ENCODE results near the gene MTA1. TPM values are rescaled to one million over a fixed set of nuclear protein-coding genes. Genes with fewer than 3 reads are reported as not detected.
A peak's percentile ranks its signal among the peaks of the same experiment; 100 is the strongest.

The MTA1 gene
- total RNA-seq, result 33.9 TPM

- Histone ChIP-seq H3K9me3 (ENCODE audit: low read depth, low read length) (no peaks in the 10 kb centered on the region), H3K4me3 (ENCODE audit: low read length) (peak within 1 kb of the TSS; percentile 41)
Measured at GRCh38 chr14:105419195-105420091, at the start of gene MTA1. Gene MTA1, plus strand, starts transcription at chr14:105419827. Its CDS starts 209 bp downstream, at chr14:105420036.

GRCh38 chr14:105374389-105374788, 45.2 kb upstream of the MTA1 start:
- Histone ChIP-seq H3K4me3 (ENCODE audit: low read length) (no peak overlapping the region), H3K4me1 (ENCODE audit: insufficient read depth, low read length) (peaks cover 12% of the 10 kb centered on the region), H3K27me3 (ENCODE audit: insufficient read depth, low read length) (no peaks in the 10 kb centered on the region), H3K9me3 (ENCODE audit: low read depth, low read length) (no peaks in the 10 kb centered on the region)

More at GRCh38 chr14:105419195-105420091, at the start of gene MTA1:
- peaks cover 39% of the 10 kb centered on the region for H3K4me1 ChIP-seq (ENCODE audit: insufficient read depth, low read length)
- H3K27me3 ChIP-seq (ENCODE audit: insufficient read depth, low read length), result peaks cover under 1% of the 10 kb centered on the region

- Histone ChIP-seq H3K9me3 (ENCODE audit: low read depth, low read length) (no peaks in the 10 kb centered on the region), H3K4me3 (ENCODE audit: low read length) (no peak overlapping the region), H3K27me3 (ENCODE audit: insufficient read depth, low read length) (no peaks in the 10 kb centered on the region), H3K4me1 (ENCODE audit: insufficient read depth, low read length) (peaks cover 12% of the 10 kb centered on the region)
Measured at GRCh38 chr14:105375635-105376057, 44.0 kb upstream of the MTA1 start.

GRCh38 chr14:105376521-105377440, 42.8 kb upstream of the MTA1 start:
- peaks cover 12% of the 10 kb centered on the region for H3K4me1 ChIP-seq (ENCODE audit: insufficient read depth, low read length)
- H3K4me3 ChIP-seq (ENCODE audit: low read length), result no peak overlapping the region
- no peaks in the 10 kb centered on the region for H3K27me3 ChIP-seq (ENCODE audit: insufficient read depth, low read length)
- H3K9me3 ChIP-seq (ENCODE audit: low read depth, low read length), result no peaks in the 10 kb centered on the region

DNA sequence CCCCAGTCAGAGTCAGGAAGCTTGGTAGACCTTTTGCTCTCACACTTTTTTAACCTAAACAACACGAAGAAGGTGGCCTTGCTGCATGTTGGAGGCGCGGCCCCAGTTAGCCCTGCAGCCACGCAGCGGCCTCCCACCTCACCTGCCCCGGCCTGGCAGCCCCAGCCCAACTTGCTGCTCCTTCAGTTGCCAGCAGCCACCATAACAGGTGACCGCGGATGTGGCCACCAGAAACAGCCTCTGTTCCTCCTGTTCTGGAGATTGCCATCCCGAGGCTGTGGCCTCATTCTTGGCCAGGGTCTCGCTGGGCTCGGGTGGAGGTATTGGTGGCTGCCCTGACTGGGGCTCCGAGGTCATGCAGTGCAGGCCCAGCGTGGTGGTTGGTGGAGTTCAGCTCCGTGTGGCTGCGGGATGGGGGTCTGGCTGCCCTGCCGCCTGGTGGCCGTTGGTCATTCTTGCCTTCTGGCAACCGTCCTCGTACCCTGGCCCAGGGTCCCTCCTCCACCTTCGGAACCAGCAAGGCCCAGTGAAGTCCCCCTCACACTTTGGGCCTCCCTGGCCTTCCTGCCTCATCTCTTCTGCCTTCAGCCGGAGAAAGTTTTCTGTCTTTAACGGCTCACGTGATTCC, 42.0 kb upstream of the MTA1 start:
- no peaks in the 10 kb centered on the region for H3K27me3 ChIP-seq (ENCODE audit: insufficient read depth, low read length)
- peaks cover 12% of the 10 kb centered on the region for H3K4me1 ChIP-seq (ENCODE audit: insufficient read depth, low read length)
- H3K9me3 ChIP-seq (ENCODE audit: low read depth, low read length), result no peaks in the 10 kb centered on the region
- no peak overlapping the region for H3K4me3 ChIP-seq (ENCODE audit: low read length)

DNA sequence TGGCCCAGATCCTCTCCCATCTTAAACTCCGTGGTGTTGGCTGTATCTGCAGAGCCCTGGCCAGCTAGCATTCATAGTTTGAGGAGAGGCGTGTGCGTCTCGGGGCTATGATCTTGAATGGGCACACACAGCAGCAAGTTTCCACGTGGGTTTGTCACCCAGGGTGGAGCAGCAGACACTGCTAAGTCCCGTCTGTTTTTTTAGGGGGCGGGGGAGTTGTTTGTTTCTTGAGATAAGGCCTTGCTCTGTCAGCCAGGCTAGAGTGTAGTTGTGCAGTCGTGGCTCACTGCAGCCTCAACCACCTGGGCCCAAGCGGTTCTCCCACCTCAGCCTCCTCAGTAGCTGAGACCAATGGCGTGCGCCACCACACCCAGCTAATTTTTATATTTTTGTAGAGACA, 41.4 kb upstream of the MTA1 start:
- no peak overlapping the region for H3K4me3 ChIP-seq (ENCODE audit: low read length)
- no peaks in the 10 kb centered on the region for H3K27me3 ChIP-seq (ENCODE audit: insufficient read depth, low read length)
- H3K9me3 ChIP-seq (ENCODE audit: low read depth, low read length), result no peaks in the 10 kb centered on the region
- peaks cover 12% of the 10 kb centered on the region for H3K4me1 ChIP-seq (ENCODE audit: insufficient read depth, low read length)

DNA sequence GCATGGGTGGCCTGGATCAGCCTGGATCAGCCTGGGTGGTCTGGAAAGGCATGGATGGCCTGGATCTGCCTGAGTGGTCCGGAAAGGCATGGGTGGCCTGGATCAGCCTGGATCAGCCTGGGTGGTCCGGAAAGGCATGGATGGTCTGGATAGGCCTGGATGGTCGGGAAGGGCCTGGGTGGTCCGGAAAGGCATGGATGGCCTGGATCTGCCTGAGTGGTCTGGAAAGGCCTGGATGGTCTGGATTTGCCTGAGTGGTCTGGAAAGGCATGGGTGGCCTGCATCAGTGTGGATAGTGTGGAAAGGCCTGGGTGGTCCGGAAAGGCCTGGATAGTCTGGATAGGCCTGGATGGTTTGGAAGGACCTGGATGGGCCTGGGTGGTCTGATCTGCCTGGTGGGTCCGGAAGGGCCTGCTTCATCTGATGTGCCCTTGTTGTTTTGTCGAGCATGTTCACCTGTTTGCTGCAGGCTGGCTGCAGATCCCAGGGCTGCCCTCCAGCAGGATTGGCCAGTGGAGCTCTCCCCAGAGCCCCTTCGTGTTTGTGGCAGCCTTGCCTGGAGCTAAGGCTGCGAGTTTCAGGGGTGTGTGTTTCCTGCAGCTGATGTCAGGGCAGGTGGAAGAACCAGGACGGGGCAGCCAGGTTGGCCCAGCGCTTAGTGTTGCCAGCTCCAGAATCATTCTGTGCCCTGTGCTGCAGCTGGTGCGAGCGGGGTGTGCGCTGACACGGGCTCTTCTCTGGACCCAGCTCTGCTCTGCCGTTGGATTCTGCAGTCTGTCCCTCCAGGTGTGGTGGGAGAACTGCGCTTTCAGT, 40.5 kb upstream of the MTA1 start:
- H3K4me3 ChIP-seq (ENCODE audit: low read length), result no peak overlapping the region
- H3K4me1 ChIP-seq (ENCODE audit: insufficient read depth, low read length), result peaks cover 12% of the 10 kb centered on the region
- H3K9me3 ChIP-seq (ENCODE audit: low read depth, low read length), result no peaks in the 10 kb centered on the region
- no peaks in the 10 kb centered on the region for H3K27me3 ChIP-seq (ENCODE audit: insufficient read depth, low read length)

DNA sequence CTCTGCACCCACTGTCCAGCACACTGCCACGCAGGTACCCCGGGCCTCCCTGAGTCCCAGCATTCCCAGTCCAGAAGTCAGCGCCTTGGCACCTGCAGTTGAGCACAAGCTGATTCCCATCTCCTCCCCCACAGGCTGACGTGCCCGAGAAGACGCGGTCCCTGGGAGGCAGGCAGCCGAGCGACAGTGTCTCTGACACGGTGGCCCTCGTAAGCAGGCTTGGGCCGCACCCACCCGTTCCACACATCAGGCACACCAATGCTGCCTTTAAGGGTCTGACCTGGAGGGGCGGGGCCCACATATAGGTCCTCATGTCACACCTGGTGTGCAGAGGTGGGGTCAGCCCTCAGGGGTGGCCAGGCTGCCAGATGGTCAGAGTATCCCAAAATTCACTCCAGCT, 39.7 kb upstream of the MTA1 start:
- no peaks in the 10 kb centered on the region for H3K27me3 ChIP-seq (ENCODE audit: insufficient read depth, low read length)
- no peak overlapping the region for H3K4me3 ChIP-seq (ENCODE audit: low read length)
- no peaks in the 10 kb centered on the region for H3K9me3 ChIP-seq (ENCODE audit: low read depth, low read length)
- peaks cover 12% of the 10 kb centered on the region for H3K4me1 ChIP-seq (ENCODE audit: insufficient read depth, low read length)

- Histone ChIP-seq H3K9me3 (ENCODE audit: low read depth, low read length) (no peaks in the 10 kb centered on the region), H3K4me3 (ENCODE audit: low read length) (no peak overlapping the region), H3K27me3 (ENCODE audit: insufficient read depth, low read length) (no peaks in the 10 kb centered on the region), H3K4me1 (ENCODE audit: insufficient read depth, low read length) (peaks cover 7% of the 10 kb centered on the region)
Measured at GRCh38 chr14:105380756-105381155, 38.9 kb upstream of the MTA1 start.

GRCh38 chr14:105381446-105382342, 37.9 kb upstream of the MTA1 start:
- Histone ChIP-seq H3K27me3 (ENCODE audit: insufficient read depth, low read length) (no peaks in the 10 kb centered on the region), H3K9me3 (ENCODE audit: low read depth, low read length) (no peaks in the 10 kb centered on the region), H3K4me3 (ENCODE audit: low read length) (no peak overlapping the region), H3K4me1 (ENCODE audit: insufficient read depth, low read length) (no peaks in the 10 kb centered on the region)

DNA sequence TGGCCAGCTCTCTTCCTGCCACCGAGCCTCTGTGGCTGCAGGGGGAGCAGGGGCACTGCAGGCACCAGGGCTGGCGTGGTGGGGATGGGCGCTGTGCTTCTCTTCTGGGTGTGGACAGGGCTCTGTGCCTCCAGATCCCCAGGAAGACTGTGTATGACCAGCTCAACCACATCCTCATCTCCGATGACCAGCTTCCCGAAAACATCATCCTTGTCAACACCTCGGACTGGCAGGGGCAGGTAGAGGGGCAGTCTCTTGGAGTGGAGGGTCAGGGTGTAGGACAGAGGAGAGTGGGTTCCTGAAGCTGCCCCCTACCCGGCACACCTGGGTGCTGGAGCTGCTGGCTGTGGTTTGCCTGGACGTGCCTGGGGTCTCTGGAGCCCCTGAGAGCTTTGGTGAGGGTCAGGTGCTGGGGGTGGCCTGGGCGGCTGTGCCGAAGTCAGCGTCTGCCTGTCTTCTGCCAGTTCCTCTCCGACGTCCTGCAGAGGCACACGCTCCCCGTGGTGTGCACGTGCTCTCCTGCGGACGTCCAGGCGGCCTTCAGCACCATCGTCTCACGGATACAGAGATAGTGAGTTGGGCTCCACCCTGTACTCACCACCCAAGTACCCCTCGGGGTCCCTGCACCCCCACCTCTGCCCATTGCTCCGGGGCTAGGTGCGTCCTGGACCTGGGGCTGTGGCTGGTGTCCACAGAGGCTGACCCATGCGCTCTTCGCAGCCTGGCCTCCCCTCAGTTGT, 37.1 kb upstream of the MTA1 start:
- H3K9me3 ChIP-seq (ENCODE audit: low read depth, low read length), result no peaks in the 10 kb centered on the region
- H3K4me3 ChIP-seq (ENCODE audit: low read length), result no peak overlapping the region

DNA sequence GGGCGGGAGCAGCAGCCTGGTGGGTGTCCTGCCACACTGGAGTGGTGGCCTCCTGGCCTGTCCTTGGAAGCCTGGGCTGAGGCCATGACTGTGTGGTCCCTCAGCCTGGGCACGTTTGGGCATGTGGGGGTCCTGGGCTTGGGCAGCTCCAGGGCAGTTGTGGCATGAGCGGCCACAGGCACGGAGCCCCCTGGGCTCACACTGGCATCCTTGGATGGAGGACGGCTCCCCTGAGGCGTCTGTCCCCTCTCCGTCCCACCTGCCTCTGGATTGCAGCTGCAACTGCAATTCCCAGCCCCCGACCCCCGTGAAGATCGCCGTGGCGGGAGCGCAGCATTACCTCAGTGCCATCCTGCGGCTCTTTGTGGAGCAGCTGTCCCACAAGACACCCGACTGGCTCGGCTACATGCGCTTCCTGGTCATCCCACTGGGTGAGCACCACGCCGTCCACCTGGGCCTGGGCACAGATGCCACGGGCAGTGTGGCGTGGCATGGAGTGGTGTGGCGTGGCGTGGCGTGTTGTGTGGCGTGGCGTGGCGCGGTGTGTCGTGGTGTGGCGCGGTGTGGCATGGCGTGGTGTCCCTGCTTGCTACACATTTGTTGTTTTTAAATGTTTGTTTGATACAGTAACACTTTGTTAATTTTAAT, 36.4 kb upstream of the MTA1 start:
- Histone ChIP-seq H3K4me1 (ENCODE audit: insufficient read depth, low read length) (peaks cover 9% of the 10 kb centered on the region), H3K4me3 (ENCODE audit: low read length) (no peak overlapping the region), H3K9me3 (ENCODE audit: low read depth, low read length) (no peaks in the 10 kb centered on the region), H3K27me3 (ENCODE audit: insufficient read depth, low read length) (no peaks in the 10 kb centered on the region)

More for the DNA sequence above, 37.1 kb upstream of the MTA1 start:
- Histone ChIP-seq H3K4me1 (ENCODE audit: insufficient read depth, low read length) (peaks cover 2% of the 10 kb centered on the region), H3K27me3 (ENCODE audit: insufficient read depth, low read length) (no peaks in the 10 kb centered on the region)

Measured in mononuclear cell (primary cell).